GM12878 (cell line): Measurements from ENCODE around the gene MPC1. TPM values are rescaled to one million over a fixed set of nuclear protein-coding genes. Genes with fewer than 3 reads are reported as not detected.
A peak's percentile ranks its signal among the peaks of the same experiment; 100 is the strongest.

Experiments used
- BACH1 ChIP-seq: fragments of 450-650 bp; IDR thresholded peaks from 2 replicates; pipeline ENCODE4 v1.6.1; 2017; ENCODE audit warnings: mild to moderate bottlenecking, borderline replicate concordance
- BCLAF1 ChIP-seq: fragments of 450-650 bp; IDR thresholded peaks from 2 replicates; pipeline ENCODE4 v1.6.1; 2017; ENCODE audit warnings: antibody characterized with exemption, mild to moderate bottlenecking, moderate library complexity
- BHLHE40 ChIP-seq, 2 experiments: fragments of 450-650 bp in 1 of 2; IDR thresholded peaks; 2 replicates each; pipeline ENCODE4 v1.6.1; 2011 to 2017; ENCODE audit warnings: low read depth in 2 of 2, borderline replicate concordance in 1 of 2, improper control_type of control experiment in 1 of 2, low read length in 1 of 2, mild to moderate bottlenecking in 1 of 2
- CEBPB ChIP-seq, 2 experiments: fragments of 150-350 bp in 1 of 2; IDR thresholded peaks; 2 replicates each; pipeline ENCODE4 v1.6.1; 2012 to 2014; ENCODE audit warnings: low read depth in 2 of 2, low read length in 2 of 2, borderline replicate concordance in 1 of 2, inconsistent platforms in 1 of 2
- CHD4 ChIP-seq: fragments of 200-600 bp; sonication (generic); IDR thresholded peaks from 2 replicates; pipeline ENCODE4 v1.6.1; 2016; ENCODE audit warnings: mild to moderate bottlenecking
- E2F4 ChIP-seq: IDR thresholded peaks from 2 replicates; pipeline ENCODE4 v1.6.1; 2012; ENCODE audit warnings: low read depth, low read length, improper control_type of control experiment
- EED ChIP-seq: sonication (generic); IDR thresholded peaks from 2 replicates; pipeline ENCODE4 v1.6.1; 2016; ENCODE audit warnings: antibody characterized with exemption, low read depth
- EGR1 ChIP-seq, 2 experiments: IDR thresholded peaks; 1 replicate in 1 of 2; 2 replicates in 1 of 2; pipeline ENCODE4 v1.6.1; 2011 to 2012; ENCODE audit warnings: low read depth in 2 of 2, low read length in 2 of 2, borderline replicate concordance in 1 of 2, mild to moderate bottlenecking in 1 of 2, moderate library complexity in 1 of 2
- EZH2 ChIP-seq: IDR thresholded peaks from 2 replicates; pipeline ENCODE4 v1.6.1; 2012; ENCODE audit warnings: low read depth, mild to moderate bottlenecking, control low read depth, inconsistent platforms, low read length, borderline replicate concordance; ENCODE audit not compliant: control insufficient read depth
- GABPA ChIP-seq: IDR thresholded peaks from 2 replicates; pipeline ENCODE4 v1.6.1; 2014; ENCODE audit warnings: antibody characterized with exemption, low read depth, mild to moderate bottlenecking, inconsistent platforms
- GATAD2B ChIP-seq: fragments of 450-650 bp; conservative IDR thresholded peaks from 2 replicates; pipeline ENCODE4 v1.6.1; 2017; ENCODE audit warnings: low read depth, mild to moderate bottlenecking, moderate library complexity
- HDAC6 ChIP-seq: fragments of 200-600 bp; sonication (generic); IDR thresholded peaks from one replicate; pipeline ENCODE4 v1.8.0; 2017; ENCODE audit warnings: antibody characterized with exemption; ENCODE audit not compliant: unreplicated experiment
- KAT2A ChIP-seq: conservative IDR thresholded peaks from 2 replicates; pipeline ENCODE4 v1.6.1; 2011; ENCODE audit warnings: low read depth, low read length; ENCODE audit not compliant: control insufficient read depth
- MYC ChIP-seq: IDR thresholded peaks from 2 replicates; pipeline ENCODE4 v1.6.1; 2011; ENCODE audit warnings: mild to moderate bottlenecking, low read length, moderate library complexity, inconsistent platforms; ENCODE audit not compliant: insufficient read depth, insufficient replicate concordance, insufficient read length, severe bottlenecking
- NKRF ChIP-seq: fragments of 450-650 bp; conservative IDR thresholded peaks from 2 replicates; pipeline ENCODE4 v1.6.1; 2017; ENCODE audit warnings: mild to moderate bottlenecking, moderate library complexity
- NR2C2 ChIP-seq: IDR thresholded peaks from 2 replicates; pipeline ENCODE4 v1.6.1; 2011; ENCODE audit warnings: borderline replicate concordance, low read depth; ENCODE audit not compliant: control insufficient read depth, insufficient read length
- NRF1 ChIP-seq: conservative IDR thresholded peaks from 2 replicates; pipeline ENCODE4 v1.6.1; 2011; ENCODE audit warnings: mild to moderate bottlenecking, low read depth, low read length, improper control_type of control experiment
- PAX8 ChIP-seq: fragments of 450-650 bp; IDR thresholded peaks from 2 replicates; pipeline ENCODE4 v1.6.1; 2017; ENCODE audit warnings: mild to moderate bottlenecking, moderate library complexity
- POLR2AphosphoS5 ChIP-seq: IDR thresholded peaks from 2 replicates; pipeline ENCODE4 v1.6.1; 2011; ENCODE audit warnings: mild to moderate bottlenecking, low read length, inconsistent platforms
- RAD51 ChIP-seq: fragments of 450-650 bp; IDR thresholded peaks from 2 replicates; pipeline ENCODE4 v1.6.1; 2016; ENCODE audit warnings: moderate library complexity, mild to moderate bottlenecking, inconsistent platforms
- SMC3 ChIP-seq: IDR thresholded peaks from 2 replicates; pipeline ENCODE4 v1.6.1; 2011; ENCODE audit warnings: low read length, improper control_type of control experiment, borderline replicate concordance
- SREBF1 ChIP-seq: IDR thresholded peaks from 2 replicates; pipeline ENCODE4 v1.6.1; 2012; ENCODE audit warnings: mild to moderate bottlenecking, low read length
- STAT3 ChIP-seq: IDR thresholded peaks from 2 replicates; pipeline ENCODE4 v1.6.1; 2011; ENCODE audit warnings: low read depth, low read length, improper control_type of control experiment
- SUPT20H ChIP-seq: IDR thresholded peaks from 2 replicates; pipeline ENCODE4 v1.6.1; 2011; ENCODE audit warnings: low read depth, mild to moderate bottlenecking, low read length, moderate library complexity, borderline replicate concordance; ENCODE audit not compliant: control insufficient read depth
- WRNIP1 ChIP-seq: IDR thresholded peaks from 2 replicates; pipeline ENCODE4 v1.6.1; 2011; ENCODE audit warnings: low read depth, low read length, improper control_type of control experiment, borderline replicate concordance
- ZNF217 ChIP-seq: fragments of 450-650 bp; IDR thresholded peaks from 2 replicates; pipeline ENCODE4 v1.6.1; 2017; ENCODE audit warnings: antibody characterized with exemption, mild to moderate bottlenecking
- polyA plus RNA-seq, 11 experiments: library from polyadenylated mRNA; depleted of rRNA in 4 of 11; unstranded in 6 of 11; stranded (reverse) in 5 of 11; fragments of >200 nt; fragmentation: Nextera tagmentation in 4 of 11; fragmentation: Illumina TruSeq in 1 of 11; extraction: Ambion mirVana in 4 of 11; extraction: Trizol in 1 of 11; gene quantifications; 1 replicate in 1 of 11; 2 replicates in 10 of 11; pipeline versions ENCODE4 v1.2.1 to v1.2.3, GENCODE V29; 2011 to 2016; ENCODE audit warnings: inconsistent platforms in 2 of 11, missing spikeins in 2 of 11, low read depth in 1 of 11
- total RNA-seq, 4 experiments: library from RNA; depleted of rRNA in 3 of 4; stranded (reverse); fragments of >200 nt in 3 of 4; fragmentation: Illumina TruSeq in 1 of 4; extraction: Trizol in 1 of 4; gene quantifications; 2 replicates each; pipeline versions ENCODE4 v1.2.1 to v1.2.3, GENCODE V29; 2013 to 2021

The MPC1 gene
- total and polyA plus RNA-seq, 10 of the 15 experiments (the other 5 are each of a cell fraction or from before 2014, with no cell fraction given): 53.2 to 177 (median 78.8) TPM

- TF ChIP-seq SMC3: no peak
- peak; percentile 8 to 47; a peak in 1 of 4 replicates for TF ChIP-seq BHLHE40 (IDR thresholded peaks at IDR 0.05; ENCODE audit: borderline replicate concordance in 1 of 2, low read depth in 2 of 2, low read length in 1 of 2)
- TF ChIP-seq WRNIP1: no peak
- TF ChIP-seq EED: no peak
- no peak for TF ChIP-seq HDAC6
- no peak for TF ChIP-seq ZNF217
- no peak for TF ChIP-seq STAT3
- TF ChIP-seq KAT2A: no peak
- TF ChIP-seq BACH1: no peak
- TF ChIP-seq NR2C2: no peak
- TF ChIP-seq CHD4: no peak
- TF ChIP-seq GATAD2B: no peak
- no peak for TF ChIP-seq EGR1 (IDR thresholded peaks at IDR 0.05; ENCODE audit: borderline replicate concordance in 1 of 2, low read depth in 2 of 2, low read length in 2 of 2)
- peak; percentile 53; the same call in 1 of the 2 replicates for TF ChIP-seq RAD51
- TF ChIP-seq POLR2AphosphoS5: no peak
- TF ChIP-seq GABPA: no peak
- TF ChIP-seq EZH2: no peak
- no peak for TF ChIP-seq E2F4
- no peak for TF ChIP-seq NRF1
- no peak for TF ChIP-seq BCLAF1
- TF ChIP-seq MYC: no peak
- TF ChIP-seq PAX8: no peak
- no peak for TF ChIP-seq CEBPB (IDR thresholded peaks at IDR 0.05; ENCODE audit: borderline replicate concordance in 1 of 2, low read depth in 2 of 2, low read length in 2 of 2)
- no peak for TF ChIP-seq SREBF1
- TF ChIP-seq NKRF: no peak
- no peak for TF ChIP-seq SUPT20H
These were observed 30.9 kb downstream of the MPC1 start (continued) for GRCh38 chr6:166351715-166352285.
